WTC11 (cell line): ENCODE measurements around the gene AGPAT4. TPM values are rescaled to one million over a fixed set of nuclear protein-coding genes. Genes with fewer than 3 reads are reported as not detected.

Source experiments
- ATAC-seq: fragments of 200-7000 bp; cut with Tn5 transposase; 2 replicates; pipeline ENCODE4 v1.10.0; 2021; ENCODE audit warnings: mild to moderate bottlenecking, moderate library complexity
- CTCF ChIA-PET: fragments of 300-600 bp; sonication (Branson Sonifier 250); formaldehyde crosslinking; loops from one replicate; lab custom pipeline; 2021; ENCODE audit warnings: antibody characterized with exemption; lab: Charles Lee
- POLR2A ChIA-PET: fragments of 350-600 bp; sonication (Branson Sonifier 250); formaldehyde crosslinking; loops from one replicate; lab custom pipeline; 2021; ENCODE audit warnings: antibody characterized with exemption; lab: Charles Lee
- DNase-seq: peaks from one replicate; pipeline ENCODE4 v3.0.0; 2021; ENCODE audit warnings: low spot score
- H3K27ac Mint-ChIP-seq: 2 replicates; pipeline ENCODE4 v1.8.0; 2021; ENCODE audit warnings: mixed read lengths
- H3K27me3 Mint-ChIP-seq: 2 replicates; pipeline ENCODE4 v1.8.0; 2021; ENCODE audit warnings: low read depth, mild to moderate bottlenecking, moderate library complexity, mixed read lengths
- H3K36me3 Mint-ChIP-seq: 2 replicates; pipeline ENCODE4 v1.8.0; 2021; ENCODE audit warnings: mixed read lengths
- H3K4me1 Mint-ChIP-seq: 2 replicates; pipeline ENCODE4 v1.8.0; 2022; ENCODE audit warnings: mixed read lengths
- H3K4me3 Mint-ChIP-seq: 2 replicates; pipeline ENCODE4 v1.8.0; 2021; ENCODE audit warnings: mild to moderate bottlenecking, moderate library complexity, mixed read lengths
- H3K9me3 Mint-ChIP-seq: 2 replicates; pipeline ENCODE4 v1.8.0; 2021; ENCODE audit warnings: mixed read lengths
- GABPB1 ChIP-seq: sonication (generic); formaldehyde crosslinking; IDR thresholded peaks from 2 replicates; pipeline ENCODE4 v1.8.1; 2023; ENCODE audit warnings: mild to moderate bottlenecking, missing genetic modification reagents
- HMGXB4 ChIP-seq: sonication (generic); formaldehyde crosslinking; IDR thresholded peaks from 2 replicates; pipeline ENCODE4 v1.8.1; 2023; ENCODE audit warnings: mild to moderate bottlenecking, moderate library complexity, missing genetic modification reagents
- MAX ChIP-seq: sonication (generic); formaldehyde crosslinking; IDR thresholded peaks from 2 replicates; pipeline ENCODE4 v1.8.0; 2022; ENCODE audit warnings: mild to moderate bottlenecking, missing genetic modification reagents
- OVOL2 ChIP-seq: fragments of 250-450 bp; sonication (Bioruptor Pico); IDR thresholded peaks from 2 replicates; pipeline ENCODE4 v1.9.0; 2021; ENCODE audit warnings: mild to moderate bottlenecking, borderline replicate concordance
- USF1 ChIP-seq: sonication (generic); formaldehyde crosslinking; IDR thresholded peaks from 2 replicates; pipeline ENCODE4 v1.8.0; 2022; ENCODE audit warnings: mild to moderate bottlenecking, missing genetic modification reagents
- ZBTB21 ChIP-seq: sonication (generic); formaldehyde crosslinking; IDR thresholded peaks from 2 replicates; pipeline ENCODE4 v1.8.1; 2023; ENCODE audit warnings: mild to moderate bottlenecking, missing genetic modification reagents, borderline replicate concordance
- ZNF138 ChIP-seq: sonication (generic); formaldehyde crosslinking; conservative IDR thresholded peaks from 2 replicates; pipeline ENCODE4 v1.8.1; 2022; ENCODE audit warnings: mild to moderate bottlenecking, moderate library complexity, missing genetic modification reagents
- ZNF396 ChIP-seq: fragments of 250-450 bp; sonication (Bioruptor Pico); IDR thresholded peaks from 2 replicates; pipeline ENCODE4 v1.8.0; 2021; ENCODE audit warnings: mild to moderate bottlenecking, moderate library complexity, borderline replicate concordance
- ZNF423 ChIP-seq: fragments of 250-450 bp; sonication (Bioruptor Pico); IDR thresholded peaks from 2 replicates; pipeline ENCODE4 v2.1.2; 2022; ENCODE audit warnings: mild to moderate bottlenecking, moderate library complexity
- total RNA-seq: library from RNA; stranded (reverse); gene quantifications from 3 replicates; pipeline ENCODE4 v1.2.3, GENCODE V29; 2021
- TF ChIP-seq, protein P1 (sequence below): sonication (generic); formaldehyde crosslinking; IDR thresholded peaks from 2 replicates; pipeline ENCODE4 v1.8.0; 2023; ENCODE audit warnings: missing genetic modification reagents, mild to moderate bottlenecking, borderline replicate concordance
- TF ChIP-seq, protein P2 (sequence below): fragments of 250-450 bp; sonication (Bioruptor Pico); IDR thresholded peaks from 2 replicates; pipeline ENCODE4 v2.1.2; 2022; ENCODE audit warnings: mild to moderate bottlenecking, moderate library complexity
- TF ChIP-seq, protein P3 (sequence below): sonication (generic); formaldehyde crosslinking; IDR thresholded peaks from 2 replicates; pipeline ENCODE4 v1.8.1; 2023; ENCODE audit warnings: mild to moderate bottlenecking, missing genetic modification reagents

AGPAT4 gene
- total RNA-seq, 1 experiment from 2014 or later: 19.7 TPM

DNA sequence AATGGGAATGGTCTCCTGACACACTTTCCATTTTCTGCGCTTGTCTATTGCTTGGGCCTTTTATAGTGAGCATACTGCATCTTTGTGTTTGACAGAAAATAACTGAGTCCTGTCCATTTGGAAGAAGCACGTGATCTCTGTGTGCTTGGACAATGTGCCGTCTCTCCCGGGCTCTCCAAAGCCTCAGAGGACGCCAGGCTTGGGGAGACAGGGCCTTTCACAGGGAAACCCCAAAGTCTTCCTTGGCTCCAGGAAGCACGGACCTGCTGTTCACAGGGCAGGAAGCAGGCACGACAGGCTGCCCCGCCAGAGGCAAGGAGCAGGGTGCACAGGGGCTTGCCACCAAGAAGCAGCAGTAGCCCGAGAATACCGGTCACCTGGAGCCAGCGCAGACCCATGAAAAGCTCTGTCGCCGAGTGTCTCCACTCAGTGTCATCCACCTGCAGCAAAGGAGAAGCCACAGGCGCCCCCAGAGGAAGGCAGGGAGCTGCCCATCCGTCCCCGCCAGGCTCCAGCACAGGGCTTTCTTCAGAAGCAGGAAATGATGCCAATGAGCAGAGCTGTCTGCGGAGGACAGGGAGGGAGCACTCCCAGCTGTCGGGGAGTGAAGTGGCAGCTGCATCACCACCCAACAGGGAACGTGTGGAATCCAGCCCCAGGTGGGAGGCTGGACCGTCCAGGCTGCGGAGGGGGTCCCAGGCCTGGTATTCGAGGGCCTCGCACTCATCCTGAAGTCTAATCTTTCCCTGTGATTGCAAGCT lies 135.1 kb downstream of the AGPAT4 start (continued):
- TF ChIP-seq, protein P1, sequence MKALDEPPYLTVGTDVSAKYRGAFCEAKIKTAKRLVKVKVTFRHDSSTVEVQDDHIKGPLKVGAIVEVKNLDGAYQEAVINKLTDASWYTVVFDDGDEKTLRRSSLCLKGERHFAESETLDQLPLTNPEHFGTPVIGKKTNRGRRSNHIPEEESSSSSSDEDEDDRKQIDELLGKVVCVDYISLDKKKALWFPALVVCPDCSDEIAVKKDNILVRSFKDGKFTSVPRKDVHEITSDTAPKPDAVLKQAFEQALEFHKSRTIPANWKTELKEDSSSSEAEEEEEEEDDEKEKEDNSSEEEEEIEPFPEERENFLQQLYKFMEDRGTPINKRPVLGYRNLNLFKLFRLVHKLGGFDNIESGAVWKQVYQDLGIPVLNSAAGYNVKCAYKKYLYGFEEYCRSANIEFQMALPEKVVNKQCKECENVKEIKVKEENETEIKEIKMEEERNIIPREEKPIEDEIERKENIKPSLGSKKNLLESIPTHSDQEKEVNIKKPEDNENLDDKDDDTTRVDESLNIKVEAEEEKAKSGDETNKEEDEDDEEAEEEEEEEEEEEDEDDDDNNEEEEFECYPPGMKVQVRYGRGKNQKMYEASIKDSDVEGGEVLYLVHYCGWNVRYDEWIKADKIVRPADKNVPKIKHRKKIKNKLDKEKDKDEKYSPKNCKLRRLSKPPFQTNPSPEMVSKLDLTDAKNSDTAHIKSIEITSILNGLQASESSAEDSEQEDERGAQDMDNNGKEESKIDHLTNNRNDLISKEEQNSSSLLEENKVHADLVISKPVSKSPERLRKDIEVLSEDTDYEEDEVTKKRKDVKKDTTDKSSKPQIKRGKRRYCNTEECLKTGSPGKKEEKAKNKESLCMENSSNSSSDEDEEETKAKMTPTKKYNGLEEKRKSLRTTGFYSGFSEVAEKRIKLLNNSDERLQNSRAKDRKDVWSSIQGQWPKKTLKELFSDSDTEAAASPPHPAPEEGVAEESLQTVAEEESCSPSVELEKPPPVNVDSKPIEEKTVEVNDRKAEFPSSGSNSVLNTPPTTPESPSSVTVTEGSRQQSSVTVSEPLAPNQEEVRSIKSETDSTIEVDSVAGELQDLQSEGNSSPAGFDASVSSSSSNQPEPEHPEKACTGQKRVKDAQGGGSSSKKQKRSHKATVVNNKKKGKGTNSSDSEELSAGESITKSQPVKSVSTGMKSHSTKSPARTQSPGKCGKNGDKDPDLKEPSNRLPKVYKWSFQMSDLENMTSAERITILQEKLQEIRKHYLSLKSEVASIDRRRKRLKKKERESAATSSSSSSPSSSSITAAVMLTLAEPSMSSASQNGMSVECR (CRISPR knock-in tag): no peak

DNA sequence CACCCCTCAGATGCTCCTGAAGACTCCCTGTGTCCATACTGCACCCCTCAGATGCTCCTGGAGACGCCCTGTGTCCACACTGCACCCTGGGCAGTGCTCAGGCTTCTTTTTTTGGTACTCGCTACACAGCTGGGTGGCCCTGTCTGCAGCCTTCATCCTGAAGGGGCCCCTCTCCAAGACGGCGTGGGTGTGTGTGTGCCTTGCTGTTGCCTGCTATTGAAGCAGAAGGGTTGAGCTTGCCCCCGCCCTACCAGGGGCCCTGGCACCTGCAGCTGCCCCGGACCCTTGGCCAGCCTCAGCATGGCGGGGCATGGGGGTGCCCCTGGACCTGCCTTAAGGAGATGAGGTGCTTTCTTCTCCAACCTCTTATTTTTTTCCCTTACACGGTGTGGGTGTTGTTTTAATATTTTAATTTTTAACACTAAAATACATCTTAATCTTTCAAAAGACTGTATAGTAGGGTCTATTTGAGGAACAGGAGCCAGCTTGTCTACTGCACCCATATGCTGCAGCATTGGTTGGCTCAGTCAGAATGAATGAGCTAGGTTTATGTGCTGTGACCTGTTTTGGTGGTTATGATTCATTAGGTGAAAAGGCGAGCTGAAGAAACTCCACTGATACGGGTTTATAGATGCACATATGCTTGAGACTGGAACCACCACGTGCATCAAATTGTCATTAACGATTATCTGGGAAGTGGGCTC lies 135.9 kb downstream of the AGPAT4 start:
- POLR2A ChIA-PET: interaction anchor here (0.8 kb wide), 1 partner anchor 136 kb away, joined by 3 read pairs; no protein-coding TSS in a partner anchor
- ATAC-seq: no peak
- CTCF ChIA-PET: interaction anchor here (1.1 to 3.3 kb wide), 4 partner anchors 233 to 387 kb away, joined by 3 to 20 read pairs (median 12); no protein-coding TSS in a partner anchor

More for the DNA sequence above, 135.9 kb downstream of the AGPAT4 start:
- peaks cover 36% of the 10 kb centered on the region for H3K36me3 Mint-ChIP-seq
- no peak overlapping the region for H3K4me3 Mint-ChIP-seq
- no peaks in the 10 kb centered on the region for H3K9me3 Mint-ChIP-seq
- no peak overlapping the region for H3K27ac Mint-ChIP-seq
- no peaks in the 10 kb centered on the region for H3K27me3 Mint-ChIP-seq
- H3K4me1 Mint-ChIP-seq: peaks cover 14% of the 10 kb centered on the region
- DNase-seq: no peak
- no peak for TF ChIP-seq ZNF423 (CRISPR knock-in tag)
- TF ChIP-seq HMGXB4 (CRISPR knock-in tag): no peak
- TF ChIP-seq ZBTB21 (CRISPR knock-in tag): no peak
- no peak for TF ChIP-seq OVOL2
- no peak for TF ChIP-seq USF1 (CRISPR knock-in tag)
- TF ChIP-seq ZNF138 (CRISPR knock-in tag): no peak
- TF ChIP-seq ZNF396: no peak
- TF ChIP-seq, protein P2, sequence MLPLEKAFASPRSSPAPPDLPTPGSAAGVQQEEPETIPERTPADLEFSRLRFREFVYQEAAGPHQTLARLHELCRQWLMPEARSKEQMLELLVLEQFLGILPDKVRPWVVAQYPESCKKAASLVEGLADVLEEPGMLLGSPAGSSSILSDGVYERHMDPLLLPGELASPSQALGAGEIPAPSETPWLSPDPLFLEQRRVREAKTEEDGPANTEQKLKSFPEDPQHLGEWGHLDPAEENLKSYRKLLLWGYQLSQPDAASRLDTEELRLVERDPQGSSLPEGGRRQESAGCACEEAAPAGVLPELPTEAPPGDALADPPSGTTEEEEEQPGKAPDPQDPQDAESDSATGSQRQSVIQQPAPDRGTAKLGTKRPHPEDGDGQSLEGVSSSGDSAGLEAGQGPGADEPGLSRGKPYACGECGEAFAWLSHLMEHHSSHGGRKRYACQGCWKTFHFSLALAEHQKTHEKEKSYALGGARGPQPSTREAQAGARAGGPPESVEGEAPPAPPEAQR: no peak
- TF ChIP-seq, protein P3, sequence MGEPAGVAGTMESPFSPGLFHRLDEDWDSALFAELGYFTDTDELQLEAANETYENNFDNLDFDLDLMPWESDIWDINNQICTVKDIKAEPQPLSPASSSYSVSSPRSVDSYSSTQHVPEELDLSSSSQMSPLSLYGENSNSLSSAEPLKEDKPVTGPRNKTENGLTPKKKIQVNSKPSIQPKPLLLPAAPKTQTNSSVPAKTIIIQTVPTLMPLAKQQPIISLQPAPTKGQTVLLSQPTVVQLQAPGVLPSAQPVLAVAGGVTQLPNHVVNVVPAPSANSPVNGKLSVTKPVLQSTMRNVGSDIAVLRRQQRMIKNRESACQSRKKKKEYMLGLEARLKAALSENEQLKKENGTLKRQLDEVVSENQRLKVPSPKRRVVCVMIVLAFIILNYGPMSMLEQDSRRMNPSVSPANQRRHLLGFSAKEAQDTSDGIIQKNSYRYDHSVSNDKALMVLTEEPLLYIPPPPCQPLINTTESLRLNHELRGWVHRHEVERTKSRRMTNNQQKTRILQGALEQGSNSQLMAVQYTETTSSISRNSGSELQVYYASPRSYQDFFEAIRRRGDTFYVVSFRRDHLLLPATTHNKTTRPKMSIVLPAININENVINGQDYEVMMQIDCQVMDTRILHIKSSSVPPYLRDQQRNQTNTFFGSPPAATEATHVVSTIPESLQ: no peak
- TF ChIP-seq MAX: no peak
- no peak for TF ChIP-seq GABPB1 (CRISPR knock-in tag)
- TF ChIP-seq, all 79 proteins: peak for 0
